HL-60 (cell line): ENCODE measurements around the gene ZNF469.

Experiments
- DNase-seq, 2 experiments: peaks; one replicate each; pipeline ENCODE4 v3.0.0-alpha.2; 2010 to 2020; ENCODE audit warnings: low read depth in 1 of 2, low spot score in 1 of 2
- H3K27ac ChIP-seq: fragments of 250-450 bp; sonication (Bioruptor Pico); replicated peaks from 2 replicates; pipeline ENCODE4 v1.5.1; 2020; ENCODE audit warnings: mild to moderate bottlenecking, moderate library complexity
- H3K27me3 ChIP-seq: fragments of 250-450 bp; sonication (Bioruptor Pico); 2 replicates; pipeline ENCODE4 v1.5.1; 2021; ENCODE audit warnings: mild to moderate bottlenecking, moderate library complexity; ENCODE audit not compliant: insufficient read depth, poor library complexity, severe bottlenecking
- H3K4me3 ChIP-seq: replicated peaks from 2 replicates; pipeline ENCODE4 v1.5.1; 2011; ENCODE audit warnings: mild to moderate bottlenecking, control low read depth, low read length; ENCODE audit not compliant: insufficient read depth
- GABPA ChIP-seq: IDR thresholded peaks from 2 replicates; pipeline ENCODE4 v1.6.1; 2012; ENCODE audit warnings: low read depth
- POLR2AphosphoS5 ChIP-seq: IDR thresholded peaks from 2 replicates; pipeline ENCODE4 v1.6.1; 2012; ENCODE audit warnings: low read depth
- SPI1 ChIP-seq: IDR thresholded peaks from 2 replicates; pipeline ENCODE4 v1.6.1; 2012; ENCODE audit warnings: low read depth, mild to moderate bottlenecking, borderline replicate concordance
- TF ChIP-seq, protein P1 (sequence below): IDR thresholded peaks from 2 replicates; pipeline ENCODE4 v1.6.1; 2012; ENCODE audit warnings: low read depth; ENCODE audit not compliant: insufficient replicate concordance
- TF ChIP-seq, protein P2 (sequence below): IDR thresholded peaks from one replicate; pipeline ENCODE4 v1.5.1; 2011; ENCODE audit warnings: low read length, control low read depth, inconsistent platforms; ENCODE audit not compliant: insufficient read depth

Gene ZNF469

DNA sequence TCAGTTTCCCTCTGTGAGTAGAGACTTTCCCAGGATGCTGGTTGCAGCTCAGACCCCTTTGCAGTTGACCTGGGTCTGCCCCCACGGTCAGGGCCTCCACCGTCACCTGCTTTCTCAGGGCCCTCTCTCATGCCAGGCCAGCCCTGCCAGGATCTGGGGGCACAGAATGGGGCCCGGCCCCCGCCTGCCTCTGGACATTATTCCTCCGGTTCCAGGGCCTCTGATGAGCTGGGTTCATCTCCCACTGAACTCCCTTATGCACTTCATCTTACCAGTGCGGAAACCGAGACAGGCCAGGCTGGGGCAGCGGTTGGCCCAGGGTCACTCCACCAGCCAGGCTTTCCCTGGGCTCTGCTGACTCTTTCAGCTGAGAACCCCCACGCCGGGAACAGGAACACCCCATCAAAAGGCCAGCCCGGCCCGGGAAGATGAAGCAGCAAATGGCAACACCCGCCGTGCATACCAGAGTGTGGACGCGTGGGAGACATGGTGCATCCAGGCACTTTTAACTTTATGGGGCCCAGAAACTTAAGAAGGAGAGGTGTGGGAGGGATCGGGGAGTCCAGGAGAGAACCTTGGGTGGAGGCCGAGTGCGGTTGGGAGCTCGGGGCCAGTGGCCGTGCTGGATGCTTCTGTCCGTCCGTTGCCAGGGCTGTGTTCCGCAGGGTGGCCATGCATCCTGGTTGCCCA lies 19.9 kb downstream of the ZNF469 start:
- no peak overlapping the region for H3K4me3 ChIP-seq

DNA sequence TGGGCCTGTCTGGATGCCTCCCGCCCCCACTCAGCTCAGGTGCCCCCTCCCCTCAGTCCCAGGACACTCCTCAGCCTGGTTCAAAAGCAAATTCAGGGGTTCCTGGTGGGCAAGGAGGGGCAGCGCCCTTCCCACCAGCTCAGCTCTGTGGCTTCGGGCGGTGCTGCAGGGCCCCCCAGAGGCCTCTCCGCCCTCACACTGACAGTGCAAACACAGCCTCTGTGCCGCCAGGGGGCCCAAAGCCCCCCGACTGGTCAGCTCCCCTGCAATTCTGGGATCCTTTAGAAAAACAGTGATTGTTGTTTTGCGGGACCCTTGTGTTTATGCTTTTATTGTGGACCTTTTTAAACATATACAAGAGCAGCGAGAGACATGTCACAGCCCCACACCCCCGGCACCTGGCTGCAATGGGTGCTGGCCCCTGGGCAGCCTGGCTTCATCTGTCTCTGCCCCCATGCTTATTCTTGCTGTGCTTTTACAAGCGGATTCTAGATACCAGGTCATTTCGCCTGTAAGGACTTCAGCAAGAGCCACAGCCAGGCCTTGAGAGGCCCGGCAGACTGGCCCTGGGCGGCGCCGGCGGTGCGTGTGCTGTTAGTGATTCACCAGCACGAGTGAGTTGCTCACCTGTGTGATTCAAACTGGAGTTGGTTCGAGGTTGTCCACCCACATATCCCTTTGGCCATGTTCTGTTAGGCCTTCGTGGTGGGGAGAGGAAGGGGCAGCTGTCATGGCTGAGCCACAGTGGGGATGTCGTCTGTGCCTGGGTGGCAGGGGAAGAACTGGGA lies 21.2 kb downstream of the ZNF469 start:
- no peaks in the 10 kb centered on the region for H3K27me3 ChIP-seq
- H3K4me3 ChIP-seq = no peak overlapping the region
- TF ChIP-seq, protein P1, sequence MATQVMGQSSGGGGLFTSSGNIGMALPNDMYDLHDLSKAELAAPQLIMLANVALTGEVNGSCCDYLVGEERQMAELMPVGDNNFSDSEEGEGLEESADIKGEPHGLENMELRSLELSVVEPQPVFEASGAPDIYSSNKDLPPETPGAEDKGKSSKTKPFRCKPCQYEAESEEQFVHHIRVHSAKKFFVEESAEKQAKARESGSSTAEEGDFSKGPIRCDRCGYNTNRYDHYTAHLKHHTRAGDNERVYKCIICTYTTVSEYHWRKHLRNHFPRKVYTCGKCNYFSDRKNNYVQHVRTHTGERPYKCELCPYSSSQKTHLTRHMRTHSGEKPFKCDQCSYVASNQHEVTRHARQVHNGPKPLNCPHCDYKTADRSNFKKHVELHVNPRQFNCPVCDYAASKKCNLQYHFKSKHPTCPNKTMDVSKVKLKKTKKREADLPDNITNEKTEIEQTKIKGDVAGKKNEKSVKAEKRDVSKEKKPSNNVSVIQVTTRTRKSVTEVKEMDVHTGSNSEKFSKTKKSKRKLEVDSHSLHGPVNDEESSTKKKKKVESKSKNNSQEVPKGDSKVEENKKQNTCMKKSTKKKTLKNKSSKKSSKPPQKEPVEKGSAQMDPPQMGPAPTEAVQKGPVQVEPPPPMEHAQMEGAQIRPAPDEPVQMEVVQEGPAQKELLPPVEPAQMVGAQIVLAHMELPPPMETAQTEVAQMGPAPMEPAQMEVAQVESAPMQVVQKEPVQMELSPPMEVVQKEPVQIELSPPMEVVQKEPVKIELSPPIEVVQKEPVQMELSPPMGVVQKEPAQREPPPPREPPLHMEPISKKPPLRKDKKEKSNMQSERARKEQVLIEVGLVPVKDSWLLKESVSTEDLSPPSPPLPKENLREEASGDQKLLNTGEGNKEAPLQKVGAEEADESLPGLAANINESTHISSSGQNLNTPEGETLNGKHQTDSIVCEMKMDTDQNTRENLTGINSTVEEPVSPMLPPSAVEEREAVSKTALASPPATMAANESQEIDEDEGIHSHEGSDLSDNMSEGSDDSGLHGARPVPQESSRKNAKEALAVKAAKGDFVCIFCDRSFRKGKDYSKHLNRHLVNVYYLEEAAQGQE = no peak
- TF ChIP-seq SPI1 (no peak), GABPA (no peak), POLR2AphosphoS5 (no peak)
- TF ChIP-seq, protein P2, sequence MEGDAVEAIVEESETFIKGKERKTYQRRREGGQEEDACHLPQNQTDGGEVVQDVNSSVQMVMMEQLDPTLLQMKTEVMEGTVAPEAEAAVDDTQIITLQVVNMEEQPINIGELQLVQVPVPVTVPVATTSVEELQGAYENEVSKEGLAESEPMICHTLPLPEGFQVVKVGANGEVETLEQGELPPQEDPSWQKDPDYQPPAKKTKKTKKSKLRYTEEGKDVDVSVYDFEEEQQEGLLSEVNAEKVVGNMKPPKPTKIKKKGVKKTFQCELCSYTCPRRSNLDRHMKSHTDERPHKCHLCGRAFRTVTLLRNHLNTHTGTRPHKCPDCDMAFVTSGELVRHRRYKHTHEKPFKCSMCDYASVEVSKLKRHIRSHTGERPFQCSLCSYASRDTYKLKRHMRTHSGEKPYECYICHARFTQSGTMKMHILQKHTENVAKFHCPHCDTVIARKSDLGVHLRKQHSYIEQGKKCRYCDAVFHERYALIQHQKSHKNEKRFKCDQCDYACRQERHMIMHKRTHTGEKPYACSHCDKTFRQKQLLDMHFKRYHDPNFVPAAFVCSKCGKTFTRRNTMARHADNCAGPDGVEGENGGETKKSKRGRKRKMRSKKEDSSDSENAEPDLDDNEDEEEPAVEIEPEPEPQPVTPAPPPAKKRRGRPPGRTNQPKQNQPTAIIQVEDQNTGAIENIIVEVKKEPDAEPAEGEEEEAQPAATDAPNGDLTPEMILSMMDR = no peak
- H3K27ac ChIP-seq = no peak overlapping the region
- no peak for DNase-seq

More for the DNA sequence above, 19.9 kb downstream of the ZNF469 start:
- DNase-seq = no peak
- TF ChIP-seq POLR2AphosphoS5 (no peak), SPI1 (no peak), GABPA (no peak)
- TF ChIP-seq, protein P1 = no peak
- TF ChIP-seq, protein P2 = no peak
- H3K27me3 ChIP-seq = no peaks in the 10 kb centered on the region
- H3K27ac ChIP-seq = no peak overlapping the region

DNA sequence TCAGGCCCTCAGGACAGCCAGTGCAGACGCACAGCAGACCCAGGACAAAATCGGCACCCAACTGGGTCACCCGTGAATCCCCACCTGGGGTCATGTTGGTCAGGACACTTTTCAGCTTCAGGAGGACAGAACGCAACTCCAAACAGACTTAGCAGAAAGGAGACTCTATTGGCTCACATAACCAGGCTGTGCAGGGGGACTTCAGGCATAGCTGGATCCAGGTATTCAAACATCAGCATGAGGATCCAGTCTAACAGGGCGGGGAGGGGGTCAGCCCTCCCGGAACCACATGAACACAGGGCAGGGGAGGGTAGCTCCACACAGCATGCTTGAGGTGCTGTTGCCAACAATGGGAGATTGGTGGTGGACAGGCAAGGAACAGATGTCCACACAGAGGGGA lies 22.0 kb downstream of the ZNF469 start:
- no peaks in the 10 kb centered on the region for H3K27me3 ChIP-seq
- TF ChIP-seq POLR2AphosphoS5 = no peak
- TF ChIP-seq GABPA = no peak
- TF ChIP-seq, protein P2 = no peak
- TF ChIP-seq, protein P1 = no peak
- TF ChIP-seq SPI1 = no peak
- H3K27ac ChIP-seq = no peak overlapping the region
- no peak for DNase-seq
- no peak overlapping the region for H3K4me3 ChIP-seq
